K562 (cell line): Measurements from ENCODE around the gene ZNF487. TPM values are rescaled to one million over a fixed set of nuclear protein-coding genes. Genes with fewer than 3 reads are reported as not detected.

Experiments used
- ATF7 ChIP-seq: fragments of 450-650 bp; IDR thresholded peaks from 2 replicates; pipeline ENCODE4 v1.7.1; 2014; ENCODE audit warnings: mild to moderate bottlenecking, moderate library complexity
- BCL6 ChIP-seq: fragments of 250-450 bp; sonication (Bioruptor Pico); IDR thresholded peaks from 2 replicates; pipeline ENCODE4 v1.4.0; 2020
- CHCHD3 ChIP-seq: fragments of 250-450 bp; sonication (Bioruptor Pico); IDR thresholded peaks from 2 replicates; pipeline ENCODE4 v2.1.2; 2022; ENCODE audit warnings: mild to moderate bottlenecking
- FOXA3 ChIP-seq, 2 experiments: fragments of 450-650 bp in 1 of 2; sonication (generic) in 1 of 2; formaldehyde crosslinking; IDR thresholded peaks in 1 of 2; conservative IDR thresholded peaks in 1 of 2; 2 replicates each; pipeline versions ENCODE4 v1.4.0 to v1.8.0; 2020 to 2022; ENCODE audit warnings: mild to moderate bottlenecking in 2 of 2, missing genetic modification reagents in 1 of 2
- GATAD2A ChIP-seq: fragments of 450-650 bp; IDR thresholded peaks from 2 replicates; pipeline ENCODE4 v1.6.1; 2017
- HDGF ChIP-seq: fragments of 450-650 bp; IDR thresholded peaks from 2 replicates; pipeline ENCODE4 v1.6.1; 2016
- NR0B1 ChIP-seq: fragments of 450-650 bp; IDR thresholded peaks from one replicate; pipeline ENCODE4 v1.6.1; 2018; ENCODE audit warnings: mild to moderate bottlenecking, moderate library complexity; ENCODE audit not compliant: partially characterized antibody
- SMAD4 ChIP-seq: fragments of 250-450 bp; sonication (Bioruptor Pico); conservative IDR thresholded peaks from 2 replicates; pipeline ENCODE4 v1.8.0; 2021; ENCODE audit warnings: inconsistent platforms, mild to moderate bottlenecking, moderate library complexity
- TAF15 ChIP-seq: fragments of 200-400 bp; formaldehyde crosslinking; IDR thresholded peaks from 2 replicates; pipeline ENCODE4 v1.6.1; 2017; ENCODE audit warnings: mild to moderate bottlenecking, low read depth, low read length, moderate library complexity
- TAF7 ChIP-seq: fragments of 450-650 bp; IDR thresholded peaks from 2 replicates; pipeline ENCODE4 v1.6.1; 2016; ENCODE audit warnings: missing genetic modification characterization, missing compliant biosample characterization
- ZFP1 ChIP-seq: fragments of 450-650 bp; formaldehyde crosslinking; IDR thresholded peaks from 2 replicates; pipeline ENCODE4 v1.4.0; 2020; ENCODE audit warnings: mild to moderate bottlenecking, mixed read lengths
- ZZZ3 ChIP-seq: fragments of 450-650 bp; IDR thresholded peaks from 2 replicates; pipeline ENCODE4 v1.6.1; 2016; ENCODE audit warnings: antibody characterized with exemption, mild to moderate bottlenecking, moderate library complexity
- polyA plus RNA-seq, 8 experiments: library from polyadenylated mRNA; depleted of rRNA in 4 of 8; stranded (reverse) in 5 of 8; unstranded in 3 of 8; fragments of >200 nt; fragmentation: Nextera tagmentation in 2 of 8; fragmentation: Illumina TruSeq in 1 of 8; extraction: Ambion mirVana in 2 of 8; extraction: Trizol in 1 of 8; gene quantifications; 2 replicates each; pipeline versions ENCODE4 v1.2.1 to v1.2.3, GENCODE V29; 2011 to 2014; ENCODE audit warnings: inconsistent platforms in 1 of 8, missing spikeins in 1 of 8
- total RNA-seq, 7 experiments: library from RNA; depleted of rRNA in 6 of 7; stranded (reverse); fragments of >200 nt in 6 of 7; fragmentation: Illumina TruSeq in 2 of 7; extraction: Trizol in 2 of 7; gene quantifications; 2 replicates each; pipeline versions ENCODE4 v1.2.1 to v1.2.3, GENCODE V29; 2011 to 2021; ENCODE audit warnings: low replicate concordance in 1 of 7
- TF ChIP-seq, protein P1 (sequence below): fragments of 450-650 bp; formaldehyde crosslinking; IDR thresholded peaks from 2 replicates; pipeline ENCODE4 v1.4.0; 2020; ENCODE audit warnings: mild to moderate bottlenecking, moderate library complexity

ZNF487 gene
- total and polyA plus RNA-seq, 9 of the 15 experiments (the other 6 are each of a cell fraction or from before 2014, with no cell fraction given): 1.9 to 6.5 (median 4.2) TPM

- no peak for TF ChIP-seq TAF15
- no peak for TF ChIP-seq CHCHD3
- no peak for TF ChIP-seq ZFP1 (CRISPR knock-in tag)
- TF ChIP-seq, protein P1, sequence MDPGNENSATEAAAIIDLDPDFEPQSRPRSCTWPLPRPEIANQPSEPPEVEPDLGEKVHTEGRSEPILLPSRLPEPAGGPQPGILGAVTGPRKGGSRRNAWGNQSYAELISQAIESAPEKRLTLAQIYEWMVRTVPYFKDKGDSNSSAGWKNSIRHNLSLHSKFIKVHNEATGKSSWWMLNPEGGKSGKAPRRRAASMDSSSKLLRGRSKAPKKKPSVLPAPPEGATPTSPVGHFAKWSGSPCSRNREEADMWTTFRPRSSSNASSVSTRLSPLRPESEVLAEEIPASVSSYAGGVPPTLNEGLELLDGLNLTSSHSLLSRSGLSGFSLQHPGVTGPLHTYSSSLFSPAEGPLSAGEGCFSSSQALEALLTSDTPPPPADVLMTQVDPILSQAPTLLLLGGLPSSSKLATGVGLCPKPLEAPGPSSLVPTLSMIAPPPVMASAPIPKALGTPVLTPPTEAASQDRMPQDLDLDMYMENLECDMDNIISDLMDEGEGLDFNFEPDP (CRISPR knock-in tag): no peak
- TF ChIP-seq BCL6 (CRISPR knock-in tag): no peak
- no peak for TF ChIP-seq FOXA3 (CRISPR knock-in tag; conservative IDR thresholded peaks at IDR 0.05 in 1 of 2, IDR thresholded peaks at IDR 0.05 in 1 of 2)
- no peak for TF ChIP-seq SMAD4 (CRISPR knock-in tag)
- no peak for TF ChIP-seq HDGF
- TF ChIP-seq ZZZ3: no peak
- no peak for TF ChIP-seq ATF7
- TF ChIP-seq GATAD2A: no peak
- no peak for TF ChIP-seq TAF7
- TF ChIP-seq NR0B1: no peak
These were observed 47.0 kb upstream of the ZNF487 start (continued) for GRCh38 chr10:43389867-43390266.
